HCT116 (cell line): ENCODE measurements around the gene LRFN3. TPM values are rescaled to one million over a fixed set of nuclear protein-coding genes. Genes with fewer than 3 reads are reported as not detected.

Source experiments
- ATAC-seq: fragments of 200-7000 bp; cut with Tn5 transposase; 2 replicates; pipeline ENCODE4 v1.9.1; 2020; ENCODE audit warnings: mild to moderate bottlenecking, moderate library complexity
- BruUV-seq: library from RNA; stranded (reverse); fragments of 400-500 nt; replicated peaks from 2 replicates; lab custom pipeline; 2021; lab: Mats Ljungman, UMichigan
- CTCF ChIA-PET: fragments of 300-600 bp; sonication (Branson Sonifier 250); formaldehyde crosslinking; loops from one replicate; lab custom pipeline; 2021; ENCODE audit warnings: antibody characterized with exemption; lab: Charles Lee
- POLR2A ChIA-PET: fragments of 300-600, 350-600 bp; sonication (Branson Sonifier 250); formaldehyde crosslinking; loops from one replicate; lab custom pipeline; 2021; ENCODE audit warnings: antibody characterized with exemption; lab: Charles Lee
- RAD21 ChIA-PET, 2 experiments: fragments of 300-600 bp; sonication (Branson Sonifier 250); formaldehyde crosslinking; loops; one replicate each; lab custom pipeline; 2023; ENCODE audit warnings: low total read pairs in 2 of 2; ENCODE audit not compliant: uncharacterized antibody in 2 of 2, unreplicated experiment in 2 of 2, low non-redundant PET in 1 of 2; lab: Charles Lee
- DNase-seq: peaks from one replicate; pipeline ENCODE4 v3.0.0-alpha.2; 2010; ENCODE audit warnings: low read depth, low spot score
- H2AFZ ChIP-seq: fragments of 200-600 bp; shearing (Covaris generic), sonication (generic); 2 replicates; pipeline ENCODE4 v1.6.1; 2017; ENCODE audit warnings: low read depth, mixed run types, mixed read lengths, antibody characterized with exemption, low read length; ENCODE audit not compliant: poor library complexity, severe bottlenecking
- H3K27ac ChIP-seq: 2 replicates; pipeline ENCODE4 v1.5.1; 2012; ENCODE audit warnings: low read depth, low read length
- H3K27me3 ChIP-seq: fragments of 200-600 bp; sonication (generic); 2 replicates; pipeline ENCODE4 v1.6.1; 2016; ENCODE audit warnings: mixed run types, low read length, mixed read lengths; ENCODE audit not compliant: insufficient read depth
- H3K36me3 ChIP-seq, 2 experiments: fragments of 200-500 bp in 1 of 2; fragments of 200-600 bp in 1 of 2; sonication (Bioruptor generic) in 1 of 2; sonication (generic) in 1 of 2; 2 replicates each; pipeline versions ENCODE4 v1.5.1 to v1.6.1; 2014 to 2016; ENCODE audit warnings: low read length in 2 of 2, inconsistent platforms in 1 of 2, mixed read lengths in 1 of 2, mixed run types in 1 of 2; ENCODE audit not compliant: insufficient read depth in 2 of 2, control insufficient read depth in 1 of 2
- H3K4me1 ChIP-seq, 2 experiments: fragments of 200-600 bp in 1 of 2; sonication (generic) in 1 of 2; 2 replicates each; pipeline versions ENCODE4 v1.5.1 to v1.6.1; 2012 to 2017; ENCODE audit warnings: low read length in 2 of 2, inconsistent platforms in 1 of 2, mild to moderate bottlenecking in 1 of 2, mixed read lengths in 1 of 2, mixed run types in 1 of 2, moderate library complexity in 1 of 2; ENCODE audit not compliant: insufficient read depth in 2 of 2, control insufficient read depth in 1 of 2
- H3K4me2 ChIP-seq: fragments of 200-600 bp; sonication (generic); 2 replicates; pipeline ENCODE4 v1.6.1; 2017; ENCODE audit warnings: mixed run types, low read length, mixed read lengths
- H3K4me3 ChIP-seq, 2 experiments: fragments of 200-600 bp in 1 of 2; sonication (generic) in 1 of 2; replicated peaks in 1 of 2; 2 replicates each; pipeline ENCODE4 v1.5.1; 2011 to 2016; ENCODE audit warnings: low read length in 2 of 2, control low read depth in 1 of 2, low read depth in 1 of 2, mild to moderate bottlenecking in 1 of 2, mixed read lengths in 1 of 2, mixed run types in 1 of 2
- H3K79me2 ChIP-seq: fragments of 200-600 bp; sonication (generic); 2 replicates; pipeline ENCODE4 v1.6.1; 2017; ENCODE audit warnings: mild to moderate bottlenecking, mixed run types, low read length, moderate library complexity, mixed read lengths; ENCODE audit not compliant: insufficient read depth
- H3K9ac ChIP-seq: fragments of 200-600 bp; sonication (generic); 2 replicates; pipeline ENCODE4 v1.6.1; 2016; ENCODE audit warnings: low read length, mixed read lengths
- H3K9me2 ChIP-seq: fragments of 200-600 bp; sonication (generic), shearing (Covaris generic); 2 replicates; pipeline ENCODE4 v1.6.1; 2017; ENCODE audit warnings: mixed run types, mild to moderate bottlenecking, moderate library complexity; ENCODE audit not compliant: insufficient read depth
- H3K9me3 ChIP-seq, 2 experiments: fragments of 200-500 bp in 1 of 2; fragments of 200-600 bp in 1 of 2; sonication (Bioruptor generic) in 1 of 2; sonication (generic) in 1 of 2; 2 replicates each; pipeline ENCODE4 v1.6.1; 2014 to 2017; ENCODE audit warnings: low read length in 2 of 2, mixed read lengths in 2 of 2, inconsistent platforms in 1 of 2, low read depth in 1 of 2, mild to moderate bottlenecking in 1 of 2, mixed run types in 1 of 2, moderate library complexity in 1 of 2; ENCODE audit not compliant: control insufficient read depth in 1 of 2, insufficient read depth in 1 of 2
- H4K20me1 ChIP-seq: fragments of 200-600 bp; sonication (generic), shearing (Covaris generic); 2 replicates; pipeline ENCODE4 v1.6.1; 2017; ENCODE audit warnings: mixed run types, mild to moderate bottlenecking, moderate library complexity; ENCODE audit not compliant: insufficient read depth
- CBX3 ChIP-seq: IDR thresholded peaks from 2 replicates; pipeline ENCODE4 v1.6.1; 2012; ENCODE audit warnings: low read depth
- EGR1 ChIP-seq: IDR thresholded peaks from 2 replicates; pipeline ENCODE4 v1.6.1; 2012; ENCODE audit warnings: low read depth
- EZH2 ChIP-seq: fragments of 200-600 bp; sonication (generic); IDR thresholded peaks from 2 replicates; pipeline ENCODE4 v1.6.1; 2017; ENCODE audit warnings: antibody characterized with exemption, mixed run types
- EZH2phosphoT487 ChIP-seq: fragments of 200-600 bp; IDR thresholded peaks from 2 replicates; pipeline ENCODE4 v1.6.1; 2018; ENCODE audit warnings: antibody characterized with exemption, borderline replicate concordance
- JUND ChIP-seq: IDR thresholded peaks from 2 replicates; pipeline ENCODE4 v1.6.1; 2012
- POLR2AphosphoS5 ChIP-seq: IDR thresholded peaks from 2 replicates; pipeline ENCODE4 v1.6.1; 2011; ENCODE audit warnings: mild to moderate bottlenecking, low read depth, low read length, moderate library complexity
- REST ChIP-seq: IDR thresholded peaks from 2 replicates; pipeline ENCODE4 v1.6.1; 2012; ENCODE audit warnings: low read depth
- SIN3A ChIP-seq: IDR thresholded peaks from 2 replicates; pipeline ENCODE4 v1.6.1; 2012; ENCODE audit warnings: low read depth
- intact Hi-C: fragments of 100-400 bp; cut with micrococcal nuclease; formaldehyde crosslinking; loops from 2 replicates; pipeline ENCODE4 v1.10.0; 2022
- total RNA-seq: library from RNA; stranded (reverse); gene quantifications from one replicate; pipeline ENCODE4 v1.2.1, GENCODE V29; 2021; ENCODE audit not compliant: unreplicated experiment

LRFN3 gene
- total RNA-seq, 1 experiment from 2014 or later, result 18.8 TPM

- no peak for DNase-seq
- H3K27me3 ChIP-seq, result no peaks in the 10 kb centered on the region
- H3K27ac ChIP-seq, result no peak overlapping the region
- H3K4me2 ChIP-seq, result no peak overlapping the region
- H4K20me1 ChIP-seq, result no peaks in the 10 kb centered on the region
- CTCF ChIA-PET, result no interaction called here
- H3K9me2 ChIP-seq, result no peaks in the 10 kb centered on the region
- POLR2A ChIA-PET, result no interaction called here
- intact Hi-C loops, result no loop called here
- no peak overlapping the region for H2AFZ ChIP-seq
- no peaks in the 10 kb centered on the region for H3K79me2 ChIP-seq
- peaks cover 9 to 11% of the 10 kb centered on the region in 2 experiments; a peak in 3 of 4 replicates for H3K4me1 ChIP-seq
- TF ChIP-seq JUND (no peak), EZH2phosphoT487 (no peak), SIN3A (no peak), EZH2 (no peak), EGR1 (no peak), REST (no peak), POLR2AphosphoS5 (no peak), CBX3 (no peak)
- RAD21 ChIA-PET, result no interaction called here
- no peak overlapping the region for H3K4me3 ChIP-seq
- no peaks in the 10 kb centered on the region for H3K9me3 ChIP-seq
- H3K9ac ChIP-seq, result no peak overlapping the region
- ATAC-seq, result no peak
- H3K36me3 ChIP-seq, result no peaks in the 10 kb centered on the region
- no TSS peak for BruUV-seq
Observed at GRCh38 chr19:35960432-35960972, 24.3 kb downstream of the LRFN3 start.
